Endothelial cell of umbilical vein (primary cell): ENCODE results near the gene PLK5.

Source experiments
- CTCF ChIP-seq, 2 donors: IDR thresholded peaks; 1 replicate in 1 of 2; 2 replicates in 1 of 2; pipeline ENCODE4 v1.5.1; 2011; ENCODE audit warnings: low read length in 2 of 2, mild to moderate bottlenecking in 2 of 2, moderate library complexity in 2 of 2, control low read depth in 1 of 2, inconsistent platforms in 1 of 2, low read depth in 1 of 2; ENCODE audit not compliant: insufficient read depth in 1 of 2; ENCODE audit errors: extremely low read depth in 1 of 2
- POLR2AphosphoS5 ChIP-seq: IDR thresholded peaks from 2 replicates; pipeline ENCODE4 v1.6.1; 2012; ENCODE audit warnings: low read depth, mild to moderate bottlenecking, control low read depth, low read length, moderate library complexity; ENCODE audit not compliant: insufficient read depth

- TF ChIP-seq CTCF (IDR thresholded peaks at IDR 0.05; ENCODE audit: extremely low read depth in 1 of 2, insufficient read depth in 1 of 2, low read depth in 1 of 2, low read length in 2 of 2) (no peak), POLR2AphosphoS5 (no peak)
These were observed 11.1 kb downstream of the PLK5 start for GRCh38 chr19:1534972-1535371.
